AG09309 (cell line): ENCODE measurements around the gene CASTOR2.

Experiments
- DNase-seq: peaks from one replicate; pipeline ENCODE4 v3.0.0-alpha.2; 2010; ENCODE audit warnings: low read depth
- H3K4me3 ChIP-seq: 2 replicates; pipeline ENCODE4 v1.5.1; 2011; ENCODE audit warnings: mild to moderate bottlenecking, low read depth, low read length, moderate library complexity; ENCODE audit not compliant: control insufficient read depth
- TF ChIP-seq, protein P1 (sequence below): IDR thresholded peaks from 2 replicates; pipeline ENCODE4 v1.5.1; 2011; ENCODE audit warnings: mild to moderate bottlenecking, low read depth, low read length, inconsistent platforms; ENCODE audit not compliant: insufficient read depth, control insufficient read depth; ENCODE audit errors: missing control alignments

CASTOR2 gene

GRCh38 chr7:75039709-75040108, 75.2 kb downstream of the CASTOR2 start:
- no peak overlapping the region for H3K4me3 ChIP-seq
- TF ChIP-seq, protein P1, sequence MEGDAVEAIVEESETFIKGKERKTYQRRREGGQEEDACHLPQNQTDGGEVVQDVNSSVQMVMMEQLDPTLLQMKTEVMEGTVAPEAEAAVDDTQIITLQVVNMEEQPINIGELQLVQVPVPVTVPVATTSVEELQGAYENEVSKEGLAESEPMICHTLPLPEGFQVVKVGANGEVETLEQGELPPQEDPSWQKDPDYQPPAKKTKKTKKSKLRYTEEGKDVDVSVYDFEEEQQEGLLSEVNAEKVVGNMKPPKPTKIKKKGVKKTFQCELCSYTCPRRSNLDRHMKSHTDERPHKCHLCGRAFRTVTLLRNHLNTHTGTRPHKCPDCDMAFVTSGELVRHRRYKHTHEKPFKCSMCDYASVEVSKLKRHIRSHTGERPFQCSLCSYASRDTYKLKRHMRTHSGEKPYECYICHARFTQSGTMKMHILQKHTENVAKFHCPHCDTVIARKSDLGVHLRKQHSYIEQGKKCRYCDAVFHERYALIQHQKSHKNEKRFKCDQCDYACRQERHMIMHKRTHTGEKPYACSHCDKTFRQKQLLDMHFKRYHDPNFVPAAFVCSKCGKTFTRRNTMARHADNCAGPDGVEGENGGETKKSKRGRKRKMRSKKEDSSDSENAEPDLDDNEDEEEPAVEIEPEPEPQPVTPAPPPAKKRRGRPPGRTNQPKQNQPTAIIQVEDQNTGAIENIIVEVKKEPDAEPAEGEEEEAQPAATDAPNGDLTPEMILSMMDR = no peak
- DNase-seq = no peak

DNA sequence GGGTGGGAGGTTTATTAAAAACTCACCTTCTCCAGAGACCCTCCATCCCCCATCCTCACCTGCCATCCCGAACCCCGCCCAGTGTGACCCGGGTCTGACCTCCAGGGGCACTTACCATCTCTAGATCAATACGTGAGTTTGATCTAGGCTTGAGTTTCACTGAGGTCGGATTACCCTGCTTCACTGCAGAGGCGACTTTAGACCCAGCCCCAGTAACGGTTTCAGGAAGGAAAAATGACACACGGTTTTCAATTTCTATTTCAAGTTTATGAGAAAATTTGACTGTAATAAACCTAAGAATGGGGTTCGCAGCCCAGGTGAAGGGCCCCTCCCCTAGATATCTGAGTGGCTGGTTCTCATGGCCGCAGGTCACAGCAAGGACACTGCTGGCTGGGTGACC, 76.0 kb downstream of the CASTOR2 start:
- TF ChIP-seq, protein P1 = no peak
- DNase-seq = no peak
- no peak overlapping the region for H3K4me3 ChIP-seq

- TF ChIP-seq, protein P1 = no peak
- H3K4me3 ChIP-seq = no peak overlapping the region
- DNase-seq = no peak
Observed at GRCh38 chr7:75042286-75042685, 77.8 kb downstream of the CASTOR2 start.

GRCh38 chr7:75042831-75043703, 78.6 kb downstream of the CASTOR2 start:
- no peak for DNase-seq
- no peak overlapping the region for H3K4me3 ChIP-seq
- TF ChIP-seq, protein P1 = no peak

DNA sequence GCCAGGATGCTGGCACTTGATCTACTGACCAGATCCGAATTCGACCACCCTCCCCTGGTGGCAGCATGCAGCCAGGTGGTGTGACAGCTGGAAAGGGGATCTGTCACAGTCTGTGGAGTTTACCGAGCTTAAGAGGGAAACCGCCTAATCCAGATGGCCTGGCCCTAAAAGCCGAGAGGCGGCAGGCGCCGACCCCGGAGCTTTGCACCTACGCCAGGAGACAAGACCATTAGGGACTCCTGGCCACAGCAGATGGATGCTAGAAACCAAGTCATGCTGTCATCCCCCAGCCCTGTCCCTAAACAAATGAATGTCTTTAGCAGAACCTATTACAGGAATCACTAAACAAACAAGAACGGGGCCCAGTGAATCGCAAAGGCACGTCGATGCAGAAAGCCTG, 81.4 kb downstream of the CASTOR2 start:
- TF ChIP-seq, protein P1 = no peak
- H3K4me3 ChIP-seq = no peak overlapping the region
- no peak for DNase-seq

- TF ChIP-seq, protein P1 = no peak
- no peak for DNase-seq
- H3K4me3 ChIP-seq = no peak overlapping the region
Observed at GRCh38 chr7:75048435-75049379, 84.2 kb downstream of the CASTOR2 start.
